HG03139 (cell line): ENCODE data around the gene NRM.
"Not testable (repeated sequence)": the region's sequence is repeated elsewhere in the genome, so short reads cannot be mapped to it uniquely, and the experiment has no call there.

Experiments used
- ATAC-seq: cut with Tn5 transposase; IDR thresholded peaks from one replicate; pipeline ENCODE4 v1.9.1; 2021; ENCODE audit not compliant: unreplicated experiment

The NRM gene

DNA sequence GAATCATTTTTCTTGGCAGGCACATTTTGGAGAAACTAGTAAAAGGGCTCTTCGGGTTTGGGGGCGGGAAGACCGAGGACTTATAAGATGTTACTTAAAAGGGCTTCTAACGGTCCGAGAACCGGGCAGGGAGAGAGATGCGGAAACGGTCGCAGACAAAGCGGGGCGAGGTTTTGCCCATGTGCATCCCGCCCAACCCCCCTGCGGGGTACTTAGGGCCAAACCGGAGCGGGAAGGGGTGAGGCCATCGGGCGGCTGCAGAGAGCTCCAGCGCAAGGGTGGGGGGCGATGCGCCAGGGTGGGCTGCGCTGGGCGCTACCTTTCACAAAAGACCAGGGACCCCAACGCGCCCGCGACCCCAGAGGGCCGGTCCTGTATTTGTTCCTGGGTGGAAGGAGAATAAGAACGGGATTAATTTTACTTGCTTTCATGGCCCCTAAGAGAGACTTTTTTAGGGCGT, 30.0 kb upstream of the NRM start:
- no peak for ATAC-seq

DNA sequence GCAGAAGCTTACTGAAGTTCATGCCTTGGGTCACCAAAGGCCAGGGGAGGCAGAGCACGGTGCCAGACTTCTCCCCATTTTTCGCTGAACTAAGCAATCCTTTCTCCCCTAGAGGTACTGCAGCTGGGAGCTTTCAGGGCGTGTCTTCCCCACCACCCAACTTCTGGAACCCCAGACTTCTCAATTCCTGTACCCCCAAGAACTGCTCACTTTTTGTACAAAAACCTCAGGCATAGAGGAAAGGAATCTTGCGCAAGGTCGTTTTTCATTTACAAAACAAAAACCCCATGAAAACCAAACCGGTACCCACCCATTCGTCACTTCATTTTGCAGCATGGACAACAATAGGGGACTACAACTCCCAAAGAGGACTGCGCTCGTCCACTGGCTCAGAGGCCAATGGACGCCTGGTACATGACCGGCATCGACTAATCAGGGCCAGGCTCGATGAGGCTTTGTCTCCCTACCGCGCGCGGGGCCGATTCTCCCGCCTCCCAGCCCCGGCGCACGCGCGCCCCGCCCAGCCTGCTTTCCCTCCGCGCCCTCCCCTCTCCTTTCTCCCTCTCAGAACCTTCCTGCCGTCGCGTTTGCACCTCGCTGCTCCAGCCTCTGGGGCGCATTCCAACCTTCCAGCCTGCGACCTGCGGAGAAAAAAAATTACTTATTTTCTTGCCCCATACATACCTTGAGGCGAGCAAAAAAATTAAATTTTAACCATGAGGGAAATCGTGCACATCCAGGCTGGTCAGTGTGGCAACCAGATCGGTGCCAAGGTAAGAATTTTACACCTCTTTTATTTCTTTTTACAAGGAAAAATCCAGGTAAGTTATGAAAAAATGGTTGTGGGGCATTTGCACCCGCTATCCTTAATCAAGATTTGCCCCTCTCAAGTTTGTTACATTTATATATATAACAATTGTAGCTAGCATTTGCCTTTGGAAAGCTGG, 29.3 kb upstream of the NRM start, which contains the start of gene TUBB:
TSS of gene TUBB (plus strand) at position 562 of the 947 bp plus-strand sequence. CDS start at position 717, 155 bp downstream.
- ATAC-seq, result peak; percentile 46

DNA sequence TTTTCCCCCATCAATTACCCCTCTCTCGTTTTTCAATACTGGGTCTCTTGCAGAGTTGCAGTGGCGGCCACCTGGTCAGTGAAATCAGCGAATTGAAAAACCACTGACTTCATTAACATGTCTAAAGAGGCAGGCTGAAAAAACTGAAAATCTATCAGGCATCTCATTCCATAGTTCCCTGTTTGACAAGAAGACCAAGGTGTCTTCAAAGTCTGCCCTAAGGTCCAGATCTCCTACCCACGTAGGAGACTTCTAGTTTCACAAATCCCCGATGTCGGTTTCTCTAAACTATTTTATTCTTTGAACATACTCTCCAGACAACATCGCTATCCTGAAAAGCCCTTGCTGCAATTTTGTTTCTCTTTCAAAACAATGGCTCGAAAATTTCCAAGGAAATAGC, 28.6 kb upstream of the NRM start:
- no peak for ATAC-seq

DNA sequence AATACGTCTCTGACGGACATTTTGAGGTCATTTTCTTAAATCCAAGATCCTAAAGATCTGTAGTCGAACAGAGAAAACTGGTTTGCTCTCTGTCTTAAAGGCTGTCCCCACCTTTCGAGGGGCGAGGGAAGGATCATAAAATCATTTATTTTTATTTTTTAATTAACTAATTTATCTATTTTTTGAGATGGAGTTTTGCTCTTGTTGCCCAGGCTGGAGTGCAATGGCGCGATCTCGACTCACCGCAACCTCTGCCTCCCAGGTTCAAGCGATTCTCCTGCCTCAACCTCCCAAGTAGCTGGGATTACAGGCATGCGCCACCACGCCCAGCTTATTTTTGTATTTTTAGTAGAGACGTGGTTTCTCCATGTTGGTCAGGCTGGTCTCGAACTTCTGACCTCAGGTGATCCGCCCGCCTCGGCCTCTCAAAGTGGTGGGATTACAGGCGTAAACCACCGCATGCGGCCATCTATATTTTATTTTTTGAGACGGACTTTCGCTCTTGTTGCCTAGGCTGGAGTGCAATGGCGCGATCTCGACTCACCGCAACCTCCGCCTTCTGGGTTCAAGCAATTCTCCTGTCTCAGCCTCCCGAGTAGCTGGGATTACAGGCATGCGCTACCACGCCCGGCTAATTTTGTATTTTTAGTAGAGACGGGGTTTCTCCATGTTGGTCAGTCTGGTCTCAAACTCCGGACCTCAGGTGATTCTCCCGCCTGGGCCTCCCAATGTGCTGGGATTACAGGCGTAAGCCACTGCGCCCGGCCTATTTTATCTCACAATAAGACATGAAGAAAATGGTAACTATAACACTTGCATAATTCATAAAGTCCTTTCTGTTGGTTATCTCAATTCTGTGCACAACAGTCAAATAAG, 27.3 kb upstream of the NRM start:
- ATAC-seq, result not testable (repeated sequence)

DNA sequence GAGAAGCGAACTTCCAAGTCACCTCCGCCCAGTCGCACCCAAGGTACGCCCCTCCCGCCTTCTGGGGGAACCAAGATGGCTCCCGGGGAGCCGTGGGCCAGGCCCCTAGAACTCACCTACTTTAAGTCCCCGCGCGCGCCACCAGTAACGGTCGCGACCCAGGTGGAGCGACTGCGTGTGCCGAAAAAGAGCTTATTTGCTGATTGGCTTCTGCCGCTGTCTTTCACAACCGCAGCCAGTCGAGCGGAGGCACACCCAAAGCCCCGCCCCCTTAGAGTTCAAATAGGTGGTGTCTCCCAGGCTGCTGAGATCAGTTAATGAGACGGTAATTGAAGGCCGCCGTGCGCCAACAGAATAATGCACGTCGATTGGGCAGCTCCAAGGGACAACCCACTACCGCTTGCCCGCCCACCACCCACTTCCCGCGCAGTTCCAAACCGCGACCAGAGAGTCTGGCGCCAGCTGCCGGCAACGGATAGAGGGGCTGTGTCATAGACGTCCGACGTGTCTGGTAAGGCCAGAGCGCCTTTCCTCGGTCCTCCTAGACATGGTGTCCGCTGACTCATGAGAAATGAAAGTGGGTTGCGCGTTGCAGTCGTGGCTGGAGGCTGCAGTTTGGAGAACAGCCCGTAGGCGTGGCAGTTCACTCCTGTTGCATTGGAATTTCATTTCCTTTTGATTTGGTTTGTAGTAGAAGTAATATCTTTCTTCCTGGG, 26.5 kb upstream of the NRM start, which contains the start of gene MDC1:
TSS of gene MDC1 (minus strand) at position 153 of the 716 bp plus-strand sequence. CDS start 2,106 bp downstream, outside the sequence.
- peak; percentile 58 for ATAC-seq

DNA sequence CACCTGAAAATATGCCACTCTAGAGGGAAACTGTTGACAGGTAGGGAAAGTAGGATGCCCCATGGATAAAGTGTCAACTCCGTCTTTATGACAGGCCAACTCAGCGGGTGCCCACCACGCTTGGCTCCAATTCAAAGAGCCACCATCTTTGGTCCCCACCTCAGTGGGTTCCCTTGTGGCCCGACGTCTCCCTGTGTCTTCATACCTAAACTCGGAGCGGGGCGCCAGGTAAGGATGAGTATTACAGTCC, 26.0 kb upstream of the NRM start:
- ATAC-seq, result no peak

DNA sequence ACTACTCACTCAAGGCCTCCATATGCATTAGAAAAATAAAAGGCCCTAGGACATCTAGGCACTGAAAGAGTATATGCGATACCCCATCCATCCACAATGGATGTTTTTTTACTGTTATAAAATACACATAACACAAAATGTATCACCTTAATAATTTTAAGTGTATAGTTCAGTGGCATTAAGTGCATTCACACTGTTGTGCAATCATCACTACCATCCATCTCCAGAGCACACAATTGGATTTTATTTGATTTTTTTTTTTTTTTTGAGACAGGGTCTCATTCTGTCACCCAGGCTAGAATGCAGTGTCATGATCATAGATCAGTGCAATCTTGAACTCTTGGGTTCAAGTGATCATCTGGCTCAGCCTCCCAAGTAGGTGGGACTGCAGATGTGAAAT, 23.5 kb upstream of the NRM start:
- ATAC-seq, result no peak

DNA sequence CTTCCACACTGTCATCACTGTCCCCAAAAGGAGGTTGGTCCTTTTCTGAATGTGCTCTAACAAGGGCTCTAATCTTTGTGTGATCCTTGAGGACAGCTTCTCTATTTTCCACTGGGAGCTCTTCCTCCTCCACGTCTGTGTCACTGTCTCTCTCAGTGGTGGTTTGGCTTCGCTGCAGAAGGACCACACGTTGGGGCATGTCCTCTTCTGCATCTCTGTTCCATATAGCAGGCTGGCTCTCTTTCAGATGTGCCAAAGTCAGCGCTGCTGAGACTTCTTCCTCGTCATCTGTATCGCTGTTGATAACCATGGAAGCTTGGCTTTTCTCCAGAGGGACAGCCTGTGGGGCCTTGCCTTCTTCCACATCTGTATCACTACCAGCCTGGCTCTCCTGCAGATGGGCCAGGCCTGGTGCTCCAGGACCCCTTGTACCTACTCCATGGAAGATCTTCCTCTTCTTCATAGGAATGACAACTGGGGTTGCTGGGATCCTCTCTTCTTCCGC, 21.7 kb upstream of the NRM start:
- no peak for ATAC-seq

DNA sequence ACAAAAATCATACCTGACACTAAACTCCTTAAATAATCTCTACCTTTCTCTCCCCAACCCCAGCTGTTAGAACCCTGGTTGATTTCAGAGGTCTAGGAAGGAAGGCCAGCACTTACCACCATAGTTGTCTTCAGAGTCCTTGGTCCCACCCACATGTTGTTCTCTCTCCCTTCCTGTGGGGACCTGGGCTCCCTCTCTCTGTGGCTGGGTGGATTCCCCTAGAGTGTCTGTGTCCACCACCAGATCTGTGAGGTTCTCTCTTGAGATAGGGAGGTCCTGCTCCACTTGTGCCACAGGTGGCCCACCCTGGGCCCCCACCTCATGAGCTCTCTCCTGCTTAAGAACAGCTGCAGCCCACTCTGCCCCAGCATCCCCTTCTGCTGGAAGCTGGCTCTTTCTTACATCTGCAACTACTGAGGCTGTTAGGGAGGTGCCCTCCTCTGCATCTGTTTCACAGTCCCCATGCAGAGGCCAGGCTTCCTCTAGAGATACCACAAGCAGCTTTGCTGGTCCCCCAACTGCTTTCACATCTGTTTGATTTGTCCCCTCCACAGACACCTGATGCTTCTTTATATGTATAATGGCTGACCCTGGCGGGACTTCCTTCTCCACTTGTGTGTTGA, 21.1 kb upstream of the NRM start:
- ATAC-seq, result no peak

DNA sequence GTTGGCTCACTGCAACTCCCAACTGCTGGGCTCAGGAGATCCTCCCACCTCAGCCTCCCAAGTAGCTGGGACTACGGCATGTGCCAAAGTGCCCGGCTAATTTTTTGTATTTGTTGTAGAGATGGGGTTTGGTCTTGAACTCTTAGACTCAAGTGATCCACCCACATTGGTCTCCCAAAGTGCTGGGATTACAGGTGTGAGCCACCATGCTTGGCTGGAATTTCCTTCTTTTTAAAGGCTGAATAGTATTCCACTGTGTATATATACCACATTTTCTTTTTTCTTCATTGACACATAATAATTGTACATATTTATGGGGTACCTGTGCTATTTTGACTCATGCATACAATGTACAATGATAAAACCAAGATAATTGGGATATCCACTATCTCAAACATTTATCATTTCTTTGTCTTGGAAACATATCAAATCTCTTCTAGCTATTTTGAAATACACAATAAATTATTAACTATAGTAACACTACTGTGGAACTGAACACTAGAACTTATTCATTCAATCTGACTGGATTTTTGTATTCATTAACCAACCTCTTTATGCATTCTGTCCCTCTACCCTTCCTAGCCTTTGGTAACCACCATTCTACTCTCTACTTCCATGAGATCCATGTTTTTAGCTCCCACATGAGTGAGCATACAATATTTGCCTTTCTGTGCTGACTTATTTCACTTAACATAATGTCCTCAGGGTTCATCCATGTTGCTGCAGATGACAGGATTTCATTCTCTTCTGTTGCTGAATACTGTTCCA, 18.5 kb upstream of the NRM start:
- ATAC-seq, result no peak

DNA sequence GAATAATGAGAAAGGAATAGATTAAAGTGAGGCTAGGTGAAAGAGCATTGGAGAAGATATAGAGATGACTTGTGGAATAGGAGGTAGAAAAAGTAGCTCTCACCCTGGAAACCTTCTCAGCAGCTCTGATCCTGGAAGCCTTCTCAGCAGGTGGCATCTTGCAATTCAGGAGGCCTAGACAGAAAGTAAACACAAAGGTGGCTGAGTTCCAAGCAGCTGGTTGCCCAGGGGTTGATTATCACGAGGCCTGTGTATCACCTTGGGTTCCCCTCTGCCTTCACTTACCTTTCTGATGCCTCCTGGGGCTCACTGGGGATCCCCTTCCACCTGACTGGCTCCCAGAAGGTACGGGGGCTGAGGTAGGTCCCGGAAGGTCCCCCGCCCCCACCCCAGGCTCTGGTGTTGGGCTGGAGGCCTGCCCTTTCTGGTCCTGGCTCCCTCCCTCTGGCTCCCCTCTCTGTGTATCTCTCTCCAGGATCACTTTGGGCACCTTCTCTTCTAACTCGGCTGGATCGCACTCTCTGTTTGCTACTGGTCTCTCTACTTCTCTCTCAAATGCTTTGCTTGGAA, 16.6 kb upstream of the NRM start:
- no peak for ATAC-seq

DNA sequence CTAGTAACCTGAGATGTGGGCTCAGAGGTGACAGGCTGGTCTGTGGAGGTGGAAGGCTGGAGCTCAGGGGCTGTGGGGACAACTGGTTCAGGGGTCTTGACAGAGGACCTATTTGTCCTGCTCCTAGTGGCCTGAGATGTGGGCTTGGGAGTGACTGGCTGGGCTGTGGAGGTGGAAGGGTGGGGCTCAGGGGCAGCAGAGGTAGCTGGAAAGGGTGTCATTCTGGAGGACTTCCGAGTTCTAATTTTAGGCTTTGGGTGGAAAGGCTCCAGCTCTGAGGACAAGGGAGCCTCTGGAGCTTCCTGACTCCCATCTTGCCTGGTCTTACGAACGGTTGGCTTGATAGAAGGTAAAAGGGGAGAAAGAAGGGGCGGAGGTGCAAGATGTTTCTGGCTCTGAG, 14.8 kb upstream of the NRM start:
- no peak for ATAC-seq

DNA sequence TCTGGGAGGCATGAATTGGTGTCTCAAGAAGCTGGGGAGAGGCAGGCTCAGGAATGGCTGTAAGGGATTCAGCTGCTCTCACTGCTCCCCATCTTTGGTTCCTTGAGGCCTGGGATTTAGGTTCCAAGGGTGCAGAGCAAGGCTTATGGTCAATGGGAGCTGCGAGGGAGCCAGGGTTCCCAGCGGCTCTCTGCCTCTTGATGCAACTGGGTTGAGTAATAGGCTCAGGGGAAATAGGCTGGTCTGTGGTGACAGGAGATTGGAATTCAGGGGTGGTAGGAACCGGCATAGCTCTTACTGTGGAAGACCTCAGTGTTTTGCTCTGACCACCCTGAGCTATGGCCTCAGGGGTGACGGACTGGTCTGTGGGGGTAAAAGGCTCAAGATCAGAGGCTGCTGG, 13.0 kb upstream of the NRM start:
- no peak for ATAC-seq

DNA sequence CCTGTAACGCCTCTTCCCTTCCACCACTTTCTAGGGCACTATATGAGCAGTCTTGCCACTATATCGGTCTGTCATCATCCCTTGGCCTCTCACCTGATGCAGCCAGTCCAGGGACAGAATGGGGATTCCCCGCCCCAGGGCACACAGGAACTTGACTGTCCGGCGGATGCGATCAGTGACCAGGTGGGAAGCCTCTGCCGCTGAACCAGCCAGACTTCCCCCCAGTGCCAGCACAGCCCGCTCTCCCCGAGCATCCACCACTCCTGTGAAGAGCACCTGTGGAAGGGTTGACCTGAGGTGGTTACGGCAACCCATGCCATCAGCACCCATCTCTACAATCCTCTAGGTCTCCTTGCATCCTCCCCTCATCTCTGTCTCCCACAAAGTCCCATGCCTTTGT, 12.2 kb upstream of the NRM start:
- no peak for ATAC-seq

DNA sequence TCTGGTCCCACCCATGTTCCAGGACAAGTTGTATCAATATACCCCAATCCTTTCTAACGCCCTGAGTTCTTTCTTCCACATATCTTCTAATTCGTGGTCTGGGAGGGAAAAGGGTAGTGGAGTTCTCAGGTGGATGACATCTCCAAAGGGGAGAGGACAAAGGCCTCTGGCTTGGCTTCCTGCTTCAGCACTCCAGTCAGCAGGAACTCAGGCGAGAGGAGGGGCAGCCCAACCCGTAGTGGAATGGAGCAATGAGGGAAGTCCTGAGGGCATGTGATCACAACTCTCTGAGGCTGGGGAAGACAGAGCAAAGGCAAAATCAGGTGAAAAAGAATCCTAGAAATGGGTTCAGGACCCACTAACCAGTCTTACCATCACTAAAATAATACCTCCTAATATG, 9.6 kb upstream of the NRM start:
- ATAC-seq, result no peak

DNA sequence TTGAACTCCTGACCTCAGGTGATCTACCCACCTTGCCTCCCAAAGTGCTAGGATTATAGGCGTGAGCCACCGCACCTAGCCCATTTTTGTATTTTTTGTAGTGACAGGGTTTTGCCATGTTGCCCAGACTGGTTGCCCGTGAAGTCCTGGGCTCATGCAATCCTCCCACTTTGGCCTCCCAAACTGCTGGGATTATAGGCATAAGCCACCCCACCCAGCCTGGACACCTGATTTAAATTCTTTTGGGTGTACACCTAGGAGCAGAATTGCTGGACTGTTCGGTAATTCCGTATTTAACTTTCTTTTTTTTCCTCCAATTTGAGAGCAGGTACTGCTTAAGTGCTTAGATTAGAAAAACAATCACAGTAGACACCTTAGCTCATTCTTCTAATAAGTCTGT, 5.6 kb upstream of the NRM start:
- ATAC-seq, result no peak

DNA sequence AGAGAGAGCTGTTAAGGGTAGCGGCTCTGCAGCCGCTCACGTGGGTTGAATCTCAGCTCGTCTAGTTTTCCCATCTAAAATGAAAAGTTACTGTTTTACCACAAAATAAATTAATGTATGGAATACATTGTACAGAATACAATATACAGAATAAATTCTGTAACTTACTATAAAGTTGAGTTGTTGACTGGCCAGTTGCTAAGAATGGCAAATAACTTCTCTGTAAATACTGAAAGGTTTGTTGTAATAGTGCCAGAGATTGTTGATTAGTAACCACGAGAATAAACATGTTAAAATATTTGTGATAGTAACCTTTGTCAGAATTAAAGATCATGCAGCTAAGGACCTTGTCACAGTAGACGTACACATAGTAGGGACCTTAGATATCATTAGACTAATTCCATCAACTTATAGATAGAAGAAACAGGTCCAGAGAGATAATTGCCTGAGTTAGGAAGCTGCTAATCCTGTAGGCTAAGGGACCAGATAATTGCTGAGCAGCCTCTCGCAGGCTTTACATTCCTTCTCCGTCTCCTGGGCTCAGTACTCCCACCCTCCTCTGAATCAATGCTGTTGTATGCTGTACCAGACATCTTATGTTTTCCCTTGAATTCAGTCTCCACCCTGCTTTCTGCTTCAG, 544 bp upstream of the NRM start:
- ATAC-seq, result no peak

DNA sequence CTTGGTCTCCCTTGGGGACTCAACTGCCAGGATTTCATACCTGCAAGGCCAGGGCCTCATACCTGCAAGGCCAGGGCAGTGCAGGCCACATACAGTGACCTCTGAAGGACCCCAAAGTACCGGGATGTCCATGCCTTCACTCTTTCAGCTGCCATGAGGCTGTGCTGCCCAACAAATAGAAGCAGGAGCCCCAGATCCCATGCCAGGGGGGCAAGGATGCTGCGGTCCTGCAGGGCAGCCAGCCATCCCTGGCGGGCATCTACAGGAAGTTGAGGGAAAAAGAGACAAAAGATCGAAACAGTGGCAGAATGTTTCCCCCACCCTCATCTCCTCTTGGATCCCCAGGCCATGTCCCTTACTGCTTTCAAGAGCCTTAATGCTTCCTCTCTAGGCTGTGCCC, 799 bp downstream of the NRM start:
- no peak for ATAC-seq
